IPS DF 19.7 (cell line): ENCODE results near the gene ACTMAP.
"Not testable (repeated sequence)": the region's sequence is repeated elsewhere in the genome, so short reads cannot be mapped to it uniquely, and the experiment has no call there.

Experiments used
- DNase-seq: peaks from one replicate; pipeline ENCODE4 v3.0.0-alpha.2; 2013; ENCODE audit warnings: low read depth, low spot score

ACTMAP gene, protein sequence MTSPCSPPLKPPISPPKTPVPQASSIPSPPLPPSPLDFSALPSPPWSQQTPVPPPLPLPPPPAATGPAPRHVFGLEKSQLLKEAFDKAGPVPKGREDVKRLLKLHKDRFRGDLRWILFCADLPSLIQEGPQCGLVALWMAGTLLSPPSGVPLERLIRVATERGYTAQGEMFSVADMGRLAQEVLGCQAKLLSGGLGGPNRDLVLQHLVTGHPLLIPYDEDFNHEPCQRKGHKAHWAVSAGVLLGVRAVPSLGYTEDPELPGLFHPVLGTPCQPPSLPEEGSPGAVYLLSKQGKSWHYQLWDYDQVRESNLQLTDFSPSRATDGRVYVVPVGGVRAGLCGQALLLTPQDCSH

DNA sequence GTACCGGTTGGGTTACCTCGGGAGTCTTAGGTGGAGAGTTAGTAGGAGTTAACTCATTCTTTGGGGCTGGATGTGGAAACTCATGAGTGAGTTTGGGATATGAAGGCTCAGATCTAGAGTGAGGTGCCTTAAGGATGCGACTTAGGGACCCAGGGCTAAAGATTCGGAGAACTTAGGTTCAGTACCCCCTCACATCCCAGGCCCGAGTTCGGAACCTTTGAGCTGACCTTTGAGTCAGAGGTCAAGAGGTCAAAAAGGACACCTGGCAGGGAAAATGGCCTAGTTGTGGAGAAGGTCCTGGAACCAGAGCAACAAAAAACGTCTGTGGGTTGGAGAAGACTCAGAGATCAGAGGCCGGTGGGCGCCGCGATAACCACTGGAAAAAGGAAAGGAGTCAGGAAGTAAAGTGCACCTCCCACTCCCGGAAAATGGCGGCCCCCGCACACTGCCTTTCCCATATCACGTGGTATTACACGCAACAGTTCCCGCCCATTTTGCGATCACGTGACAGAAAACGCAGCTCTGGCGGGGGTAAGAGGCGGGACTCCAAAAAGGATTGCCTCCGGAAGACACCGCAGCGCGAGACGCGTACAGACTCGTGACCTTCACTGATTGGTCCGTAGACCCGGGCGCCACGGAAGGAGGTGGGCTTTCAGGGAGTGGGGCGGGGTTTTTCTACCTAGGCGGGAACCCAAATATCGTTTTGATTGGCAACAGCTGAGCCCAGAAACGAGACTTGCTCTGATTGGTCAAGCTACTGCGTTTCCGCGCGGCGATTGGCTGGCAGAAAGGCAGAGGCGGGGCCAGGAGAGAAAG is at the start of gene ACTMAP:
ACTMAP (minus strand) TSS at position 420 of the 816 bp plus-strand sequence. CDS start 674 bp downstream, outside the sequence.
- peak; percentile 98 for DNase-seq

DNA sequence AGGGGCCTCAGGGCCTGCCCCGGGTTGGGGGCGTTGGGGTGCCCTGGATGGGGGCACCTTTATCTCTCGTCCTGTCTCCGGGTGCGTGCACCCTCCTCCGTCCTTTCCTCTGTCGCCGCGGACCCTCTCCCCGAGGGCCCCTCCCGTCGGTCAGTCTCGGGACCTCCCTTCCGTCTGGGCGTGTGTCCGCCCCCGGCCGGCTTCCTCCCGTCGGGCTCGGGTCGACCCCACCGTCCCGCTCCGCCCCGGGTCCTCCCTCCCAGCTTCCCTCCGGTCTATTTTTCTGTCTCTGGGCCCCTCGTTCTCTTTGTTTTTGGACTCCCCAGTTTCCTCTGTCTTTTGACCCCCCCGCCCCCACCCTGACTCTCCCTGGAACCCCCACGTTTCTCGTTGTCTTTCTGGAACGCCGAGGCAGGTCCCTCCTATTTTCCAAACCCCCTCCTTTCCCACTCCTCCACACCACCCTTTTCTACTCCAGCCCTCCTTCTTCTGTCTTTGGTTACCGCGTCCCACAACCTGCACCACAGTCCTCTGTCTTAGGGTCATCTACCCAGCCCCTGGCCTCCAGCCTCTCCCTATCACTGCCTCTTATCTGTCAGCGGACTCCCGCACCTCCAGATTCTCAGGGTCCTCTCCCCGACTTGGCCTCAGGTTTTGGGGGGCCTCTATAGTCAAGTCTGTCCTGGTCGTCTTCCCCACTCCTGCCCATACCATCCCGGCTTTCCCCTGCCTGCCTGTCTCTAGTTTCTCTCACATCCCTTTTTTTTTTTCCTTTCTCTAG is 49.5 kb upstream of the ACTMAP start:
- no peak for DNase-seq

DNA sequence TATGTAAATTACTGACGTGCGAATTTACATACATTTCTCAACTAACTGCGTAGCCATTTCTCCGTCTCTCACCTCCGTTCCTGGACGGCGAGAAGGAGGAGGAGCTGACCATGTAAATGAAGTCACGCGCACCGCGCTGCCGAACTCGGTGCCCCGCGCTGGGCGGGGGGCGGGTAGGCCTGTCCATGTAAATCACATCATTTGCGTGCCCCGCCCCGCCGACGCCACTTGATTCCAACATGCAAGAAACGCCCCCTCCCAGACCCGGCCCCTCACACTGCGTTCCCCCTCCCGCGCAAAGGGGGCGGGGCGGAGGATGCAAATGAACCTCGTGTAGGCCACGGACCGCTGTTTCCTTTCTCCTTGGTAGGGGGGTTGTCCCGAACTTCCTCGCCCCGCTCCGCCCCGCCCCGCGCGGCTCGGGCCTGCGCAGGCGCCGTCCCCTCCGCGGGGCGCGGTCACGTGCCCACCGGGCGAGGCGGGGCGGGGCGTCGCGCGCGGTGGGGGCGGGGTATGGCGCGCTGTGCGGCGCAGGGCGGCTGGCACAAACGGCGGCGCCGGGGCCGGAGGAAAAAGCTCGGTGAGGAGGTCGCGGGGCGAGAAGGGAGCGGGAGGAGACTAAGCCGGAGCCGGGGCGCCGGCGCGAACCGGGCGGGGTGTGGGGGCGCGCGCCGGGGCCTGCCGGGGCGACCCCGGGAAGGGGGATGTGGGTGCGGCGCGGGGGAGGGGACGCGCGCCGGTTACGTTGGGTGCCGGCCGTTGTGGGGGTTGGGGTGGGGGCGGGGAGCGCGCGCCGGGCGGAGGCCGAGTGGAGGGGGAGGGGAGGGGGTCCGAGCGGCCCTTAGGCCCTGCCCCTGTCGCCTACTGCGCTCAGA is 48.6 kb upstream of the ACTMAP start, which contains the start of gene EGLN2:
EGLN2 (plus strand) TSS at position 509 of the 875 bp plus-strand sequence. CDS start 1,382 bp downstream, outside the sequence.
- peak; percentile 95 for DNase-seq

DNA sequence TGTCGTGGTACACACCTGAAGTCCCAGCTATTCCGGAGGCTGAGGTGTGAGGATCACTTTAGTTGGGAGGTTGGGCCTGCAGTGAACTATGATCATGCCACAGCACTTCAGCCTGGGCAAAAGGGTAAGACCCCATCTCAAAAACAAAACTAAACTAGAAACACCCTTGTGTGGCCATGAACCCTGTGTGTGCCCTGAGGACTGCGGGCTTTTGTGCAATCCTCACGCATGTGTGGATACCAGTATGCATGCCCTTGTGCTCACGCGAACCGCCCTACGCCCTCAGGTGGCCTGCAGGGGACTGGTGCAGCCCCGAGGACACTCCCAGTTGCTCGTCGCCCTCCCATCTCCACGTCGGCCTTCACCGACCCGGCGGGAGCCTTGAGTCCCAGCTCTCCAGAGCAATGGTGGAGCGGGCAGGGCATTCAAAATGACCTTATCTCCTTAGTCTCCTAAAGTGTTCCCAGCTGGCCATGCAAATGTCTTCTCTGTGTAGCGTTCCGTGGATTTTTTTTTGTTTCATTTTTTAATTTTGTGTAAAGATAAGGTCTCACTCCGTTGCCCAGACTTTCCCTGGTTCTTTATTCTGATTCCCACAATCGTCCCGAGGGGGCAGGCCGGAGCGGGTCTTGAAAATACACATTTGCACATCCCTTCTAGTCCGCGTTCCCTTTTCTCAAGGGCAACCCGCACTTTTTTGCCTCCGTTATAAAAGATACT is 47.8 kb upstream of the ACTMAP start:
- DNase-seq: peak; percentile 76

DNA sequence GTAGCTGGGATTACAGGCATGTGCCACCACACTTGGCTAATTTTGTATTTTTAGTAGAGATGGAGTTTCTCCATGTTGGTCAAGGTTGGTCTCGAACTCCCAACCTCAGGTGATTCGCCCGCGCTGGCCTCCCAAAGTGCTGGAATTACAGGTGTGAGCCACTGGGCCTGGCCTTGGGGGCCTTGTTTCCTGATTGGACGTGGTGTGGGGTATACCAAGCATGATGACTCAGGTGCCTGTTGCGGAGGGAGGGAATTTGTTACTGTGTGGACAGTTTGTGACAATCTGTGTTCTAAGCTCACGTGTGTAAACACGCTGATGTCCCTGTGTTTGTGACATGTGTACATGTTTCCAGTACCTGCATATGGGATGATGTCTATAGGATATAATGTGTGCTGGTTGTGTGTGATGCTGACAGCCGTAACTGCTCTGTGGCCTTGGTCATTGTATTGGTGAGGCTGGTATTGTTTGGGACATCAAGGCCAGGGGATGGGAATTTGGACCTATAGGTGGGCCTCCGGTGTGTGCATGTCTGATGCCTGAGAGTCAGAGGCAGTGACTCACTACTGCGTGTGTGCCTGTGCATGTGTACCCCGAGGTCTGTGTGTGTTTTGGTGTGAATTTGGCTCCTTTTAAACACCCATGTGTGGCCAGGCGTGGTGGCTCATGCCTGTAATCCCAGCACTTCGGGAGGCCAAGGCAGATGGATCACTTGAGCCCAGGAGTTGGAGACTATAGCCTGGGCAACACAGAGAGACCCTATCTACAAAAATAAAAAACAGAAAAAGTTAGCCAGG is 47.1 kb upstream of the ACTMAP start:
- DNase-seq: no peak

DNA sequence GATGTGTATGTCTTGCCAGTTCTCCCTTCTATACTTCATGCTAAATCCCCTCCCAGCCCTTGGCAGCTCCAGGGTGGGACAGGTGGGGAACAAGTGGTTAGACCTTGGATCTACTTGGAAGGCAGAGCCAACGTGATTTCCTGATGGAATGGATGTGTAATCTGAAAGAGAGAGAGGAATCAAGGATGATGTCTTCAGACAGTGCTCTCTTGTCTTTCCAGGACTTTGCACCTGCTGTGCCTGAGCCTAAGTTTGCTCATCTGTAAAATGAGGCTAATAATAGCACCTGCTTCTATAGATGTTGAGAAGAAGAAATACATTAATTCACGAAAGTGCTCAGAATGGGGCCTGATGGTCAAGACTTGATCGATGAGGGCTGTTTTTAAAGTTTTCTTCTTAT is 41.7 kb upstream of the ACTMAP start:
- DNase-seq: no peak

DNA sequence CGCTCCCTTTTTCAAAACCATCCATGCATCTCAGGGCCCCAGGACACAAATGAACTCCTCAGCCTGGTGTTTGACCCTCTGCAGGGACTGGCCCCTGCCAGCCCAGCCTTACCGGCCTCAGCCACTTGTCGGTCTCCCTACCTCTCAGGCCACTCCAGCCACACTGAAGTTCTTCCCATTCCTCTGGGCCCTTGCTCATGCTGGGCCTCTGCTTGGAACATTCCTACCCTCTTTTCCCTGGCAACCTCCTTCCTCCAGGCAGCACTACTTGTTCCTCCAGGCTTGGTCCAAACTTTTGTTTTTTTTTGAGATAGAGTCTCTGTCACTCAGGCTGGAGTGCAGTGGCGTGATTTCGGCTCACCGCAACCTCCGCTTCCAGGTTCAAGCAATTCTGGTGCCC is 41.1 kb upstream of the ACTMAP start:
- no peak for DNase-seq

DNA sequence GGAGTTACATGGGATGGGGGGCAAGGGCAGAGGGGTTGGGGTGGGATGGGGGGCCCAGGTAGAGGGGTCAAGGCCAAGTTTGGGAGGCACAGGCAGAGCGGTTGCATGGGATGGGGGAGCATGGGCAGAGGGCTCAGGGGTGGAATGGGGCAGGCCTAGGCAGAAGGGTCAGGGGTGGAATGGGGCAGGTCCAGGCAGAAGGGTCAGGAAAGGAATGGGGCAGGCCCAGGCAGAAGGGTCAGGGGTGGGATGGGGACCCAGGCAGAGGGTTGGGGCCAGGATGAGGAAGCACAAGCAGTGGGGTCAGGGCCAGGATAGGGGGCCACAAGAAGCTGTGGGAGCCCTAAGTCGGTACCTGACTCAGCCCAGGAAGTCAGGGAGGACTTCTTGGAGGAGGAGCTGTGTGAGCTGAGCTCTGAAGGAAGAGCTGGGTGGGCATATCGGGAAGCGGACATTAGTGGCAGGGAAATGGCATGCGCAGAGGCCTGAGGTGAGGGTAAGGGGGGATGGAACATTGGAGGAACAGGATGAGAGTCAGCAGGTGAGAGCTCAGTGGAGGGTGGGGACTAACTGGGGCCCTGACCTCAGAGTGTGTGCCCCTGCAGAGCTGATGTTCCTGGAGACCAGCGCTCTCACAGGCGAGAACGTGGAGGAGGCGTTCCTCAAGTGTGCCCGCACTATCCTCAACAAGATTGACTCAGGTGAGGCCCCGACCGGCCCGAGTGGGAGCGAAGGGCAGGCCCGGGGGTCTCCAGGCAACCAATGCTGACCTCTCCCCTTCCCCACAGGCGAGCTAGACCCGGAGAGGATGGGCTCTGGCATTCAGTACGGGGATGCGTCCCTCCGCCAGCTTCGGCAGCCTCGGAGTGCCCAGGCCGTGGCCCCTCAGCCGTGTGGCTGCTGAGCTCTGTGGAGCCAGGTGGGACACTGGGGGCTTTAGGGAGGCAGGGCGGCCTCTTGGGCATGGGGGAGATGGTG is 36.1 kb upstream of the ACTMAP start:
- no peak for DNase-seq

DNA sequence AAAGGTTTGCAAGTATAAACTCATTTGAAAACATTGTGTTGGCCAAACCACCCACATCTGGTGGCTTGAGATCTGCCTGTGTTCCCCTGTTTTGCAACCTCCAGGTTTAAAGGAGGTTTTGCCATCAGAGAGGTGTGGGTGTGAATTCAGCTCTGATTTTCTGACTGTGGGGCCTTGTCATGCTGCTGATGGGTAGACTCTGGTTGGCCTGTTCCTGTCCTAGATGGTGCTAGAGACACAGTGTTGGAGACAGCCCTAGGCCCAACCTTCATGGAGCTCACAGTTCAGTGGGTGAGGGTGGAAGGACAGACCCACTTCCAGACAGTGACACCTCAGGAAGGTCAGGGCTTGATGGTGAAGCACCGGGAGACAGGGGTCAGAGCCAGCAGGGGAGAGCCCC is 35.2 kb upstream of the ACTMAP start:
- no peak for DNase-seq

DNA sequence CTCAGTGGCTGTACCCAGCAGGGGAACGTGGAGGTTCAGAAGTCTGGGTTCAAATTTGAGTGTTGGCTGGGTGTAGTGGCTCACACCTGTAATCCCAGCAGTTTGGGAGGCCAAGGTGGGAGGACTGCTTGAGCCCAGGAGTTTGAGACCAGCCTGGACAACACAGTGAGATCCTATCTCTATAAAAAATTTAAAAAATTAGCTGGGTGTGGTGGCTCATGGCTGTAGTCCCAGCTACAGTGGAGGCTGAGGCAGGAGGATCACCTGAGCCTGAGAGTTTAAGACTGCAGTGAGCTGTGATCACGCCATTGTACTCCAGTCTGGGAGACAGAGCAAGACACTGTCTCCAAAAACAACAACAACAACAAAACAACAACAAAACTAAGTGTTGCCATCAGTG is 33.9 kb upstream of the ACTMAP start:
- not testable (repeated sequence) for DNase-seq

DNA sequence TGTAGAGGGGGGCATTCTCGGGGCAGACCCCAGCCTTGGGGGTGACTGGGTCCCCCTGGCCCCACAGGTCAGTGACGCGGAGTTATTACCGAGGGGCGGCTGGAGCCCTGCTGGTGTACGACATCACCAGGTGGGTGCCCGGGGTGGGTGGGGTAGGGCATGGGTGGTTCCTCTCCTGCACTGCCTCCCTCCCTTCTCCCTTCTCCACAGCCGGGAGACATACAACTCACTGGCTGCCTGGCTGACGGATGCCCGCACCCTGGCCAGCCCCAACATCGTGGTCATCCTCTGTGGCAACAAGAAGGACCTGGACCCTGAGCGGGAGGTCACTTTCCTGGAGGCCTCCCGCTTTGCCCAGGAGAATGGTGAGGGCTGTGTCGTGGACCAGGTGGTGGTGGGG is 33.4 kb upstream of the ACTMAP start:
- no peak for DNase-seq

DNA sequence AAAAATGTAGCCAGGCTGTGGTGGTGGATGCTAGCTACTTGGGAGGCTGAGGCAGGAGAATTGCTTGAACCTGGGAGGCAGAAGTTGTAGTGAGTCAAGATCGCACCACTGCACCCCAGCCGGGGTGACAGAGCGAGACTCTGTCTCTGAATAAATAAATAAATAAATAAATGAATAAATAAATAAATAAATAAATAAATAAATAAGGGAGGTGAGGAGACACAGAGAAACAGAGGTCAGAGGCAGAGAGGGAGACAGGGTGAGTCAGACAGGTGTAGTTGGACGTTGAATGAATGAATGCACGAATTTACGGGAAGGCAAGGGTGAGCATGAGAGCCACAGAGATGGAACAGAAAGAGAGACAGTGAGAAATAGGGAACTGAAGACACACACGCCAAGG is 30.9 kb upstream of the ACTMAP start:
- no peak for DNase-seq

DNA sequence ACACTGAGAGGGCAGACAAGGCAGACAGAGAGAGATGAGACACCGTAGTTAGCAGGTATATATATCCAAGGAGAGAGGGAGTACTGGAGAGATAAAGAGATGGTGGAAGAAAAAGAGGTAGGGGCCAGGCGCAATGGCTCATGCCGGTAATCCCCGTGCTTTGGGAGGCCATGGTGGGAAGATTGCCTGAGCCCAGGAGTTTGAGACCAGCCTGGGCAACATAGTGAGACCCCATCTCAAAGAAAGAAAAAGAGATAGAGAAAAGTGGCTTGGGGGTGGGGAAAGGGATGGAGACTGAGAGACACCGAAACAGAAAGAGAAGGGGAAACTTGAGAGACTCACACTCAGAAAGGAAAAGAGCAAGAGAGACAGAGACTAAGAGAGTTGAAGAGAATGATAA is 30.3 kb upstream of the ACTMAP start:
- no peak for DNase-seq

DNA sequence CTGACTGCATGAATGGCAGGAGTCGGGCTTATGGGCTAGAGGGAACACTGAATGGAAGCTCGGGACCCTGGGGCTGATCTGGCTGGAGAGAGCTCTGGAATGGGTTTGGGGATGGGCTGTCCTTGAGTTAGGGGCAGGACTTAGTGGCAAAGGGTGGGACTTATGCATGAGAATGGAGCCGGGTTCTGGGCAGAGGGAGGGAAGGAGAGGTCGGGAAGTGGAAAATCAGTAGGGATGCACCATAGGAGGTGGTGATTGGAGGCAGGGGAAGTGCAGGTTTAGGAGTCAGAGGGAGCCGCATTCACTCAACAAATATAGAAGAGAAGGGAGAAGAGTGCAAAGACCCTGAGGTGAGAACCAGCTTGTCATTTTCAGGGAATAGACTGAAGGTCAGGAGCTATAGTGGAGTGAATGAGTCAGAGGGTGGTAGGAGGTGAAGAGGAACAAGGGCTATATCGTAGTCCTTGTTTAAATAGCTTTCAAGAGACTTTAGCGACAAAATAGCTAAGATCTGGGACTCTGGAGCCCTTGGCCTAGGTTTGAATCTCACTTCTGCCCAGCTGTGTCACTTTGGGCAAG is 28.5 kb upstream of the ACTMAP start:
- peak; percentile 97 for DNase-seq

DNA sequence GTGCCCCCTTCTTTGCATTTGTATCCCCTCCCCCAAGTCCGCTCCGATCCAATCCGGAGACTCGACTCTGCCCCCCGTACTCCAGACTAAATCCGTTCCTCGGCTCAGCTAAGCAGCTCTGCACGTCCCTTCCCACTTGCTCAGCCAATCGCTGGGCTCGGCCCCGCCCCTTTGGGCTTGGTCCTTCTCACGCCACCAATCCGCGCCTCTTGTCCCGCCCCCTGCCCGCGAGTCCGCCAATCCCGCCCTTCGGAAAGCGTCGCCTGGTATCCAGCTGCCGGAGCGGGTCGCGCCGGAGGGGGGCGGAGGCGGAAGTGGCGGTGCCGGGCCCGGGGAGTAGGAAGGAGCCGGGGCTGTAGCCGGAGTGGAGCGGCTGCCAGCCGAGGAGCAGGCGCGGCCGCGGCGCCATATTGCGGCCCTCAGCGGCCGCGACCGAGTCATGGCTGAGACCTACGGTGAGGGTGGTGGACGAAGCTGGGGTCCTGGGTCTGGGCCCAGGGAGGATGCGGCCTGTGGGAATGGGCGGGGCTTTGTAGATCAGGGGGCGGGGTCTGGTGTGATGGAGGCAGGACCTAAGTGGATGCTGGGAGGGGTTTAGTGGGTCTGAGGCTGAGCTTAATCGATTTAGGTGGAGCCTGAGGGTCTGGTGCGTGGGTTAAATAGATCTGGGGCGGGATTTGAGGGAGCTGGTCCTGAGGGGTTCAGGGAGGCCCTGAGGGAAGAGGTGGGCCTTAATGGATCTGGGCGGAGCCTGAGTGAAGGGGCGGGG is 27.8 kb upstream of the ACTMAP start, which contains the start of gene RAB4B:
RAB4B (plus strand) TSS at position 311 of the 769 bp plus-strand sequence; CDS start at position 440, 129 bp downstream.
- DNase-seq: peak; percentile 99

DNA sequence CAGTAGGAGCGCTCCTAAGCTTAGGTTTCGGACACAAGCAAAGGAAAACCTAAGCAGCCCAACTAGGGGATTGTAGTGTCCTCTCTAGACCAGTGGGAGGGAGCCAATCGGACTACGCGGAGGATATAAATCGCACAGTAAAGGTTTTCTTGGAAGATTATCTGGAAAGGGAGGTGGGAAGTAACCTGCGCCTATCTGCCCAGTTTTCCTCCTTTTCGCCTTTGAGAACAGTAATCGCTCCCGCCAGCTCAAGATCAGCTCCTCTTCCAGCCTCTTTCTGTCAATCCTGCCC is 27.3 kb upstream of the ACTMAP start:
- DNase-seq: no peak

DNA sequence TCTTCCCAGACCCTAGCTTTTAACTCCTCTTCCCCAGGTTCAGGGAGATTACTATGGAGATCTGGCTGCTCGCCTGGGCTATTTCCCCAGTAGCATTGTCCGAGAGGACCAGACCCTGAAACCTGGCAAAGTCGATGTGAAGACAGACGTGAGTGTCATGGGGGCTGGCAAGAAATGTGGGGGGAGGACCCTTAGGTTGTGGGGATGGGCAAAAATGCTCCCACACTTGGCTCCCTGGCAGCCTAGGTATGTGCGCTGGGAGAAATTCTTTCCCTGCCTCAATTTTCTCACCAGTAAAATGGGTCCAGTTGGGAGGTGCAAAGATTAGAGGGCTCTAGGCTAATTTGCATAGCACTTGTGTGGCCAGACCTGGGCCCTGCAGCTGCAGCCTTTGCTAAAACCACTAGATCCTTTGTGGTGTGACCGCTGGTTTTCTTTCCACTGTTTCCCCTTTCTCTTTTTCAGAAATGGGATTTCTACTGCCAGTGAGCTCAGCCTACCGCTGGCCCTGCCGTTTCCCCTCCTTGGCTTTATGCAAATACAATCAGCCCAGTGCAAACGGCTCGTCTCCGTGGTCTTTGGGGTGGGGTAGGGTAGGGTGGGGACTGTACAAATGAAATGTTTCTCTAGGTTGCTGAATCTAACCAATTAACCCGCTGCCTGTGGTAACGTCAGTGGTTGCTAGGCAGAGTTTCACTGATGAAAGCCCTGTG is 26.8 kb upstream of the ACTMAP start:
- peak; percentile 89 for DNase-seq
